H1 (cell line): ENCODE data around the gene IL7R. TPM values are rescaled to one million over a fixed set of nuclear protein-coding genes. Genes with fewer than 3 reads are reported as not detected.

ENCODE experiments used
- CTCF ChIA-PET: fragments of 300-600 bp; sonication (Branson Sonifier 250); formaldehyde crosslinking; loops from one replicate; lab custom pipeline; 2021; ENCODE audit not compliant: partially characterized antibody; lab: Charles Lee
- POLR2A ChIA-PET: fragments of 300-600 bp; sonication (Branson Sonifier 250); formaldehyde crosslinking; loops from one replicate; lab custom pipeline; 2021; ENCODE audit warnings: inconsistent platforms; ENCODE audit not compliant: partially characterized antibody; lab: Charles Lee
- DNase-seq, 2 experiments: peaks; one replicate each; pipeline versions ENCODE4 v3.0.0 to v3.0.0-alpha.2; 2010 to 2022; ENCODE audit warnings: low spot score in 2 of 2, low read depth in 1 of 2, mixed read lengths in 1 of 2
- FAIRE-seq: peaks from 2 replicates; lab custom pipeline; 2011; peaks lifted over from hg19 to GRCh38; lab: Jason Lieb, UNC
- H2AFZ ChIP-seq: 2 replicates; pipeline ENCODE4 v1.8.1; 2012; ENCODE audit warnings: low read length, inconsistent platforms
- H2AK5ac ChIP-seq: 2 replicates; pipeline ENCODE4 v1.6.1; 2013; ENCODE audit warnings: low read depth, low read length
- H2BK120ac ChIP-seq: replicated peaks from 2 replicates; pipeline ENCODE3; 2013; ENCODE audit warnings: low read depth, low read length, inconsistent platforms
- H2BK12ac ChIP-seq: 2 replicates; pipeline ENCODE4 v1.6.1; 2013; ENCODE audit warnings: low read depth, low read length
- H2BK15ac ChIP-seq: 2 replicates; pipeline ENCODE4 v1.6.1; 2013; ENCODE audit warnings: low read length
- H2BK20ac ChIP-seq: 2 replicates; pipeline ENCODE4 v1.6.1; 2013; ENCODE audit warnings: low read length
- H2BK5ac ChIP-seq: 2 replicates; pipeline ENCODE4 v1.6.1; 2013; ENCODE audit warnings: low read depth, low read length
- H3K14ac ChIP-seq: 2 replicates; pipeline ENCODE4 v1.6.1; 2013; ENCODE audit warnings: inconsistent platforms; ENCODE audit not compliant: insufficient read length
- H3K18ac ChIP-seq: 2 replicates; pipeline ENCODE4 v1.6.1; 2013; ENCODE audit warnings: low read length; ENCODE audit errors: extremely low read depth
- H3K23ac ChIP-seq: 2 replicates; pipeline ENCODE4 v1.6.1; 2013; ENCODE audit warnings: inconsistent platforms; ENCODE audit not compliant: insufficient read length
- H3K23me2 ChIP-seq: 2 replicates; pipeline ENCODE4 v1.6.1; 2013; ENCODE audit warnings: low read depth, low read length
- H3K27ac ChIP-seq: 2 replicates; pipeline ENCODE4 v1.6.1; 2011; ENCODE audit warnings: low read depth, low read length, inconsistent platforms
- H3K27me3 ChIP-seq, 4 experiments: replicated peaks in 1 of 4; 1 replicate in 1 of 4; 2 replicates in 3 of 4; pipeline versions ENCODE4 v1.6.1 to v1.8.1; 2011 to 2013; ENCODE audit warnings: low read length in 3 of 4, mild to moderate bottlenecking in 3 of 4, inconsistent platforms in 2 of 4, mixed read lengths in 2 of 4, moderate library complexity in 1 of 4; ENCODE audit not compliant: control insufficient read depth in 3 of 4, insufficient read depth in 3 of 4; ENCODE audit errors: extremely low read depth in 1 of 4
- H3K36me3 ChIP-seq, 4 experiments: 2 replicates each; pipeline versions ENCODE4 v1.6.1 to v1.8.1; 2011 to 2013; ENCODE audit warnings: mild to moderate bottlenecking in 4 of 4, low read length in 3 of 4, moderate library complexity in 2 of 4, control low read depth in 1 of 4, inconsistent platforms in 1 of 4; ENCODE audit not compliant: insufficient read depth in 4 of 4, control insufficient read depth in 2 of 4
- H3K4ac ChIP-seq: replicated peaks from 2 replicates; pipeline ENCODE3; 2013; ENCODE audit warnings: low read length, low read depth, mixed read lengths, inconsistent platforms; ENCODE audit not compliant: insufficient read length
- H3K4me1 ChIP-seq, 4 experiments: replicated peaks in 1 of 4; 1 replicate in 1 of 4; 2 replicates in 3 of 4; pipeline versions ENCODE4 v1.6.1 to v1.8.1; 2011 to 2013; ENCODE audit warnings: low read length in 3 of 4, inconsistent platforms in 2 of 4, mixed read lengths in 1 of 4; ENCODE audit not compliant: insufficient read depth in 4 of 4, control insufficient read depth in 3 of 4
- H3K4me2 ChIP-seq, 2 experiments: 2 replicates each; pipeline versions ENCODE4 v1.6.1 to v1.8.1; 2011 to 2013; ENCODE audit warnings: low read depth in 2 of 2, low read length in 2 of 2, control low read depth in 1 of 2, inconsistent platforms in 1 of 2, mild to moderate bottlenecking in 1 of 2; ENCODE audit not compliant: insufficient read depth in 1 of 2
- H3K4me3 ChIP-seq, 4 experiments: fragments of 200-600, 300-600 bp in 1 of 4; sonication (generic), shearing (Covaris generic), sonication (Bioruptor Twin) in 1 of 4; 2 replicates each; pipeline versions ENCODE4 v1.5.1 to v1.8.1; 2011 to 2016; ENCODE audit warnings: low read length in 4 of 4, low read depth in 3 of 4, control low read depth in 2 of 4, inconsistent platforms in 2 of 4, mild to moderate bottlenecking in 2 of 4, mixed read lengths in 1 of 4, moderate library complexity in 1 of 4; ENCODE audit not compliant: insufficient read depth in 2 of 4; ENCODE audit errors: extremely low read depth in 1 of 4
- H3K56ac ChIP-seq: replicated peaks from 2 replicates; pipeline ENCODE3; 2013; ENCODE audit warnings: low read depth, mild to moderate bottlenecking, mixed read lengths, low read length, inconsistent platforms; ENCODE audit not compliant: insufficient read length
- H3K79me1 ChIP-seq: 2 replicates; pipeline ENCODE4 v1.6.1; 2013; ENCODE audit warnings: low read depth, low read length, control low read depth
- H3K79me2 ChIP-seq, 2 experiments: 2 replicates each; pipeline versions ENCODE4 v1.6.1 to v1.8.1; 2012 to 2013; ENCODE audit warnings: low read length in 2 of 2, mild to moderate bottlenecking in 2 of 2, inconsistent platforms in 1 of 2; ENCODE audit not compliant: insufficient read depth in 2 of 2, control insufficient read depth in 1 of 2
- H3K9ac ChIP-seq, 4 experiments: replicated peaks in 1 of 4; 1 replicate in 1 of 4; 2 replicates in 3 of 4; pipeline versions ENCODE4 v1.6.1 to v1.8.1; 2011 to 2013; ENCODE audit warnings: low read depth in 3 of 4, low read length in 3 of 4, control low read depth in 2 of 4, mild to moderate bottlenecking in 2 of 4, moderate library complexity in 2 of 4, inconsistent platforms in 1 of 4; ENCODE audit errors: extremely low read depth in 1 of 4
- H3K9me3 ChIP-seq, 2 experiments: 2 replicates each; pipeline versions ENCODE4 v1.6.1 to v1.8.1; 2012 to 2013; ENCODE audit warnings: mild to moderate bottlenecking in 2 of 2, moderate library complexity in 2 of 2, control low read depth in 1 of 2, inconsistent platforms in 1 of 2, low read depth in 1 of 2, low read length in 1 of 2, mixed read lengths in 1 of 2; ENCODE audit not compliant: insufficient read depth in 2 of 2
- H4K20me1 ChIP-seq, 2 experiments: replicated peaks in 1 of 2; 2 replicates each; pipeline versions ENCODE3 to v1.8.1; 2011 to 2013; ENCODE audit warnings: inconsistent platforms in 2 of 2, low read length in 2 of 2, mild to moderate bottlenecking in 1 of 2; ENCODE audit not compliant: insufficient read depth in 2 of 2, control insufficient read depth in 1 of 2
- H4K5ac ChIP-seq: 2 replicates; pipeline ENCODE4 v1.6.1; 2013; ENCODE audit warnings: low read length, low read depth, mixed read lengths, inconsistent platforms; ENCODE audit not compliant: insufficient read length
- H4K8ac ChIP-seq: 2 replicates; pipeline ENCODE4 v1.8.0; 2013; ENCODE audit warnings: mild to moderate bottlenecking, moderate library complexity, low read length, inconsistent platforms; ENCODE audit not compliant: insufficient read depth; ENCODE audit errors: extremely low read depth
- H4K91ac ChIP-seq: replicated peaks from 2 replicates; pipeline ENCODE3; 2013; ENCODE audit warnings: low read length, mixed read lengths, inconsistent platforms; ENCODE audit not compliant: insufficient read length
- BACH1 ChIP-seq: IDR thresholded peaks from 2 replicates; pipeline ENCODE4 v1.6.1; 2012; ENCODE audit warnings: low read length, improper control_type of control experiment
- CTBP2 ChIP-seq: IDR thresholded peaks from 2 replicates; pipeline ENCODE4 v1.7.0; 2011; ENCODE audit warnings: borderline replicate concordance, mild to moderate bottlenecking, moderate library complexity, mixed read lengths, low read length; ENCODE audit not compliant: insufficient read depth, insufficient read length
- KDM5A ChIP-seq: fragments of 200-600 bp; IDR thresholded peaks from 2 replicates; pipeline ENCODE4 v1.7.1; 2012; ENCODE audit warnings: mild to moderate bottlenecking, low read length, inconsistent platforms, mixed read lengths
- TAF7 ChIP-seq: optimal IDR thresholded peaks from 2 replicates; pipeline ENCODE3; 2011; ENCODE audit warnings: low read depth, mild to moderate bottlenecking, inconsistent platforms, low read length, moderate library complexity, borderline replicate concordance
- WGBS, 2 experiments: shearing (Covaris generic) in 1 of 2; methylation state at CpG; one replicate each; pipeline versions ENCODE4 v1.1.6 to v1.1.7; 2013 to 2015; ENCODE audit warnings: low lambda C conversion rate in 2 of 2, mixed read lengths in 2 of 2, inconsistent platforms in 1 of 2, low coverage in 1 of 2, missing lambda C conversion rate in 1 of 2; ENCODE audit not compliant: insufficient replicate concordance in 2 of 2, insufficient coverage in 1 of 2, insufficient read length in 1 of 2; ENCODE audit errors: extremely low coverage in 1 of 2, missing lambda C conversion rate in 1 of 2; 5-methylcytosine and 5-hydroxymethylcytosine counted together
- polyA plus RNA-seq, 7 experiments: library from polyadenylated mRNA; depleted of rRNA in 3 of 7; stranded (reverse) in 5 of 7; unstranded in 2 of 7; fragments of >200 nt in 5 of 7; fragments of 200-250 nt in 2 of 7; gene quantifications; 1 replicate in 5 of 7; 2 replicates in 1 of 7; 4 replicates in 1 of 7; pipeline versions ENCODE4 v1.2.1 to v1.2.3, GENCODE V29; 2011 to 2013; ENCODE audit warnings: missing spikeins in 2 of 7, mixed read lengths in 2 of 7
- total RNA-seq: library from RNA; stranded (reverse); fragmentation: NEBNext Ultra II Directional; extraction: Animal tissue kit (Norgen Biotek cat#: 25700); gene quantifications from 2 replicates; pipeline ENCODE4 v1.2.1, GENCODE V29; 2021

IL7R gene
- total and polyA plus RNA-seq, 2 of the 8 experiments (the other 6 are each of a cell fraction or from before 2014, with no cell fraction given), result not detected

DNA sequence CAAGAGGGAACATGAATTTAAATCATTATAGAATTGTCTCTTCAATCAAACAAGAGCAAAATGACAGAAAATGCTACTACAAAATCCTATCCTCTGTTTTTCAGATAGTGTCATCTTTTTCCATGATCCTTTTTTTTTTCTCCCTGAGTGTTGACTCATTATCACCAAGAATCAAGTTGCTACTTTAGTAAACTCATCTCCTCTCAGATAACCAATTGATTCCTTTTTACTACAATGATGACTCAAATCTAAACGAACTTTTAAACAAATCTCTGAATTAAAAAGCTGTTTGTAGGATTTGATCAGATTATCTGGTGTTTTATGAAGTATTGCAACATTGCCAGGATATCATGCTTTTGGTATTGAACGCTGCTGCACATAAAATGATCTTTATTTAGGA is 23.9 kb upstream of the IL7R start:
- H2BK5ac ChIP-seq, result no peak overlapping the region
- FAIRE-seq, result no peak
- no peak overlapping the region for H3K4me2 ChIP-seq
- no peak overlapping the region for H2BK20ac ChIP-seq
- no peak overlapping the region for H3K4me3 ChIP-seq
- no peaks in the 10 kb centered on the region for H3K4me1 ChIP-seq
- H3K23me2 ChIP-seq, result no peaks in the 10 kb centered on the region
- H2AFZ ChIP-seq, result no peak overlapping the region
- H3K9ac ChIP-seq, result no peak overlapping the region
- no peak overlapping the region for H3K56ac ChIP-seq
- no peak overlapping the region for H2AK5ac ChIP-seq
- no peaks in the 10 kb centered on the region for H3K27me3 ChIP-seq
- no peak overlapping the region for H3K23ac ChIP-seq
- H3K4ac ChIP-seq, result no peak overlapping the region
- no peak overlapping the region for H4K91ac ChIP-seq
- H4K20me1 ChIP-seq, result no peaks in the 10 kb centered on the region
- no peak overlapping the region for H2BK15ac ChIP-seq
- no peaks in the 10 kb centered on the region for H3K9me3 ChIP-seq
- no peak overlapping the region for H2BK12ac ChIP-seq
- H4K8ac ChIP-seq, result no peak overlapping the region
- no peak overlapping the region for H4K5ac ChIP-seq
- DNase-seq, result no peak
- H3K79me1 ChIP-seq, result no peaks in the 10 kb centered on the region
- H3K36me3 ChIP-seq, result no peaks in the 10 kb centered on the region
- no peak overlapping the region for H3K18ac ChIP-seq
- no peak overlapping the region for H2BK120ac ChIP-seq
- 87% methylated on average over 2 of the region's 2 CpGs; no CpG with 5 or more reads in 1 of the 2 experiments for WGBS, 2 experiments
- no peaks in the 10 kb centered on the region for H3K79me2 ChIP-seq
- no peak for TF ChIP-seq TAF7
- TF ChIP-seq KDM5A, result no peak
- no peak for TF ChIP-seq CTBP2
- TF ChIP-seq BACH1, result no peak
- POLR2A ChIA-PET, result no interaction called here
- CTCF ChIA-PET, result no interaction called here
- no peak overlapping the region for H3K14ac ChIP-seq
- no peak overlapping the region for H3K27ac ChIP-seq
